ENCODE data around the gene CBFA2T3.

CBFA2T3 gene

GRCh38 chr16:88830783-88831182, 146.2 kb downstream of the CBFA2T3 start:
- no peak for DNase-seq

- DNase-seq, result no peak
These were observed 146.7 kb downstream of the CBFA2T3 start for GRCh38 chr16:88830258-88830657.

- no peak for DNase-seq
These were observed 148.3 kb downstream of the CBFA2T3 start for GRCh38 chr16:88828711-88829110.

- no peak for DNase-seq
These were observed 149.3 kb downstream of the CBFA2T3 start for GRCh38 chr16:88827727-88828126.

GRCh38 chr16:88826070-88826840, 150.8 kb downstream of the CBFA2T3 start:
- no peak for DNase-seq

GRCh38 chr16:88825146-88825545, 151.9 kb downstream of the CBFA2T3 start:
- no peak for DNase-seq

All from NCI-H187 treated with DMSO at 0.1 percent for 48 hours (cell line).